OCI-LY1 (cell line): Measurements from ENCODE around the gene BOC.

Experiments used
- H2AFZ ChIP-seq: fragments of 200-600 bp; sonication (generic), shearing (Covaris generic); 2 replicates; pipeline ENCODE4 v1.6.0; 2014; ENCODE audit warnings: antibody characterized with exemption, mild to moderate bottlenecking, low read length
- H3F3A ChIP-seq: fragments of 200-600 bp; sonication (generic), shearing (Covaris generic); 2 replicates; pipeline ENCODE4 v1.6.0; 2014; ENCODE audit warnings: mild to moderate bottlenecking, antibody characterized with exemption, low read length, moderate library complexity; ENCODE audit not compliant: insufficient read depth
- H3K27ac ChIP-seq: fragments of 200-600 bp; sonication (generic); 2 replicates; pipeline ENCODE4 v1.5.1; 2014; ENCODE audit warnings: low read length, mixed run types, mild to moderate bottlenecking, low read depth; ENCODE audit not compliant: poor library complexity, severe bottlenecking
- H3K27me3 ChIP-seq: fragments of 200-600 bp; sonication (generic); 2 replicates; pipeline ENCODE4 v1.6.0; 2014; ENCODE audit warnings: antibody characterized with exemption, mild to moderate bottlenecking, low read length, moderate library complexity; ENCODE audit not compliant: insufficient read depth
- H3K36me3 ChIP-seq: fragments of 200-600 bp; sonication (generic); 2 replicates; pipeline ENCODE4 v1.6.1; 2014; ENCODE audit warnings: mild to moderate bottlenecking, antibody characterized with exemption, low read length, moderate library complexity, mixed read lengths; ENCODE audit not compliant: insufficient read depth
- H3K4me1 ChIP-seq: fragments of 200-600 bp; sonication (generic); 2 replicates; pipeline ENCODE4 v1.5.1; 2014; ENCODE audit warnings: mild to moderate bottlenecking, low read length, moderate library complexity; ENCODE audit not compliant: insufficient read depth, severe bottlenecking
- H3K4me2 ChIP-seq: fragments of 200-600 bp; sonication (generic), shearing (Covaris generic); 2 replicates; pipeline ENCODE4 v1.6.1; 2014; ENCODE audit warnings: low read length
- H3K4me3 ChIP-seq: fragments of 200-600 bp; sonication (generic); 2 replicates; pipeline ENCODE4 v1.5.1; 2014; ENCODE audit warnings: low read length, low read depth, mild to moderate bottlenecking, mixed read lengths; ENCODE audit not compliant: poor library complexity, severe bottlenecking
- H3K79me2 ChIP-seq: fragments of 200-600 bp; shearing (Covaris generic); 2 replicates; pipeline ENCODE4 v1.6.1; 2016; ENCODE audit warnings: mixed run types, low read length, mixed read lengths; ENCODE audit not compliant: insufficient read depth
- H3K9ac ChIP-seq: fragments of 200-600 bp; sonication (generic), shearing (Covaris generic); 2 replicates; pipeline ENCODE4 v1.6.1; 2014; ENCODE audit warnings: mild to moderate bottlenecking, low read length, mixed read lengths
- H3K9me2 ChIP-seq: fragments of 200-600 bp; sonication (generic), shearing (Covaris generic); 2 replicates; pipeline ENCODE4 v1.6.1; 2014; ENCODE audit warnings: low read depth, mild to moderate bottlenecking, low read length, mixed read lengths
- H3K9me3 ChIP-seq: fragments of 200-600 bp; shearing (Covaris generic); 2 replicates; pipeline ENCODE4 v1.6.1; 2014; ENCODE audit warnings: low read length, mixed read lengths
- H4K20me1 ChIP-seq: fragments of 200-600 bp; sonication (generic), shearing (Covaris generic); 2 replicates; pipeline ENCODE4 v1.6.0; 2016; ENCODE audit warnings: mild to moderate bottlenecking, low read length; ENCODE audit not compliant: insufficient read depth
- CTCF ChIP-seq: fragments of 200-600 bp; sonication (generic), shearing (Covaris generic); IDR thresholded peaks from 2 replicates; pipeline ENCODE4 v1.5.1; 2017; ENCODE audit warnings: mild to moderate bottlenecking, antibody characterized with exemption, low read length, moderate library complexity, mixed read lengths
- EZH2 ChIP-seq: fragments of 200-600 bp; sonication (generic), shearing (Covaris generic); IDR thresholded peaks from 2 replicates; pipeline ENCODE4 v1.8.0; 2017; ENCODE audit warnings: borderline replicate concordance, mixed run types, mild to moderate bottlenecking, antibody characterized with exemption, low read length, moderate library complexity, mixed read lengths

BOC gene

GRCh38 chr3:113200946-113201345 lies 10.4 kb upstream of the BOC start:
- Histone ChIP-seq H3K4me3 (no peak overlapping the region), H3K9ac (no peak overlapping the region), H3K9me3 (no peaks in the 10 kb centered on the region), H3F3A (no peaks in the 10 kb centered on the region), H3K27me3 (no peaks in the 10 kb centered on the region), H3K9me2 (no peaks in the 10 kb centered on the region), H3K27ac (no peak overlapping the region), H3K79me2 (no peaks in the 10 kb centered on the region), H2AFZ (no peak overlapping the region), H3K4me1 (no peaks in the 10 kb centered on the region), H3K4me2 (no peak overlapping the region), H3K36me3 (no peaks in the 10 kb centered on the region), H4K20me1 (no peaks in the 10 kb centered on the region)
- TF ChIP-seq CTCF (no peak), EZH2 (no peak)

GRCh38 chr3:113204371-113204770 lies 7.0 kb upstream of the BOC start:
- no peaks in the 10 kb centered on the region for H3K9me3 ChIP-seq
- no peak overlapping the region for H2AFZ ChIP-seq
- H3K9ac ChIP-seq = no peak overlapping the region
- H3K9me2 ChIP-seq = no peaks in the 10 kb centered on the region
- no peaks in the 10 kb centered on the region for H3F3A ChIP-seq
- no peak overlapping the region for H3K4me2 ChIP-seq
- H3K4me1 ChIP-seq = no peaks in the 10 kb centered on the region
- no peaks in the 10 kb centered on the region for H4K20me1 ChIP-seq
- no peak overlapping the region for H3K27ac ChIP-seq
- H3K79me2 ChIP-seq = no peaks in the 10 kb centered on the region
- no peaks in the 10 kb centered on the region for H3K36me3 ChIP-seq
- TF ChIP-seq EZH2 = no peak
- TF ChIP-seq CTCF = no peak
- no peak overlapping the region for H3K4me3 ChIP-seq
- H3K27me3 ChIP-seq = no peaks in the 10 kb centered on the region

GRCh38 chr3:113205481-113205880 lies 5.9 kb upstream of the BOC start:
- TF ChIP-seq CTCF = no peak
- no peak for TF ChIP-seq EZH2
- Histone ChIP-seq H3K4me2 (no peak overlapping the region), H3K4me1 (no peaks in the 10 kb centered on the region), H3K9me3 (no peaks in the 10 kb centered on the region), H4K20me1 (no peaks in the 10 kb centered on the region), H3K4me3 (no peak overlapping the region), H3F3A (no peaks in the 10 kb centered on the region), H3K36me3 (no peaks in the 10 kb centered on the region), H3K27me3 (no peaks in the 10 kb centered on the region), H3K9me2 (no peaks in the 10 kb centered on the region), H3K27ac (no peak overlapping the region), H2AFZ (no peak overlapping the region), H3K9ac (no peak overlapping the region), H3K79me2 (no peaks in the 10 kb centered on the region)
